ENCODE measurements around the gene DNAAF3.

GRCh38 chr19:55171440-55171839, 5.0 kb upstream of the DNAAF3 start:
- no peak for TF ChIP-seq POLR2A (IDR thresholded peaks at IDR 0.05)
- no peak for TF ChIP-seq CTCF (IDR thresholded peaks at IDR 0.05)
